Loucy (cell line): ENCODE results near the gene CCDC127.

Source experiments
- H2AFZ ChIP-seq: fragments of 200-600 bp; sonication (generic); 2 replicates; pipeline ENCODE4 v1.6.0; 2016; ENCODE audit warnings: antibody characterized with exemption, mild to moderate bottlenecking, low read length, moderate library complexity
- H3F3A ChIP-seq: fragments of 200-600 bp; 2 replicates; pipeline ENCODE4 v1.6.0; 2016; ENCODE audit warnings: antibody characterized with exemption, low read depth, mild to moderate bottlenecking
- H3K27me3 ChIP-seq: fragments of 200-600 bp; sonication (generic); 2 replicates; pipeline ENCODE4 v1.6.1; 2014; ENCODE audit warnings: low read length, mild to moderate bottlenecking; ENCODE audit not compliant: insufficient read depth, poor library complexity, severe bottlenecking
- H3K36me3 ChIP-seq: fragments of 200-600 bp; sonication (generic); 2 replicates; pipeline ENCODE4 v1.6.1; 2016; ENCODE audit warnings: low read length; ENCODE audit not compliant: insufficient read depth
- H3K4me1 ChIP-seq: fragments of 200-600 bp; sonication (generic); 2 replicates; pipeline ENCODE4 v1.5.1; 2014; ENCODE audit warnings: low read length, mild to moderate bottlenecking; ENCODE audit not compliant: insufficient read depth, poor library complexity, severe bottlenecking
- H3K4me2 ChIP-seq: fragments of 200-600 bp; sonication (generic); 2 replicates; pipeline ENCODE4 v1.6.0; 2014; ENCODE audit warnings: antibody characterized with exemption, low read length, low read depth, mild to moderate bottlenecking; ENCODE audit not compliant: poor library complexity, severe bottlenecking
- H3K4me3 ChIP-seq: fragments of 200-600 bp; sonication (generic); 2 replicates; pipeline ENCODE4 v1.5.1; 2014; ENCODE audit warnings: low read length, mild to moderate bottlenecking, mixed read lengths; ENCODE audit not compliant: poor library complexity, severe bottlenecking
- H3K79me2 ChIP-seq: fragments of 200-600 bp; sonication (generic); 2 replicates; pipeline ENCODE4 v1.6.1; 2014; ENCODE audit warnings: low read length; ENCODE audit not compliant: insufficient read depth
- H3K9ac ChIP-seq: fragments of 200-600 bp; sonication (generic); 2 replicates; pipeline ENCODE4 v1.6.0; 2014; ENCODE audit warnings: mild to moderate bottlenecking, low read depth, low read length, moderate library complexity; ENCODE audit not compliant: poor library complexity, severe bottlenecking
- H3K9me2 ChIP-seq: fragments of 200-600 bp; sonication (generic); replicated peaks from 2 replicates; pipeline ENCODE4 v1.6.1; 2016; ENCODE audit warnings: low read depth, low read length, mixed read lengths
- H3K9me3 ChIP-seq: fragments of 200-600 bp; sonication (generic); 2 replicates; pipeline ENCODE4 v1.6.1; 2014; ENCODE audit warnings: mild to moderate bottlenecking, antibody characterized with exemption, low read length, low read depth; ENCODE audit not compliant: insufficient read depth
- H4K20me1 ChIP-seq: fragments of 200-600 bp; sonication (generic); 2 replicates; pipeline ENCODE4 v1.6.0; 2014; ENCODE audit warnings: antibody characterized with exemption, low read length, mild to moderate bottlenecking; ENCODE audit not compliant: insufficient read depth, poor library complexity, severe bottlenecking
- CTCF ChIP-seq: fragments of 200-600 bp; sonication (generic); conservative IDR thresholded peaks from 2 replicates; pipeline ENCODE4 v1.5.1; 2014; ENCODE audit warnings: mild to moderate bottlenecking, antibody characterized with exemption, low read length
- EZH2phosphoT487 ChIP-seq: fragments of 200-600 bp; IDR thresholded peaks from 2 replicates; pipeline ENCODE4 v1.6.1; 2018; ENCODE audit warnings: antibody characterized with exemption, mild to moderate bottlenecking, moderate library complexity, borderline replicate concordance

CCDC127 gene

GRCh38 chr5:162565-163337, 55.2 kb downstream of the CCDC127 start:
- no peak for TF ChIP-seq CTCF
- TF ChIP-seq EZH2phosphoT487, result no peak
- H3K9ac ChIP-seq, result no peak overlapping the region
- H3F3A ChIP-seq, result no peaks in the 10 kb centered on the region; the same call in 1 of the 2 replicates
- no peaks in the 10 kb centered on the region for H3K79me2 ChIP-seq
- H3K36me3 ChIP-seq, result no peaks in the 10 kb centered on the region
- peak overlapping the region; percentile 49 for H3K4me2 ChIP-seq
- no peaks in the 10 kb centered on the region for H3K9me2 ChIP-seq
- no peak overlapping the region for H2AFZ ChIP-seq
- no peaks in the 10 kb centered on the region for H4K20me1 ChIP-seq
- H3K4me3 ChIP-seq, result no peak overlapping the region
- H3K27me3 ChIP-seq, result no peaks in the 10 kb centered on the region
- peaks cover 35% of the 10 kb centered on the region for H3K4me1 ChIP-seq
- no peaks in the 10 kb centered on the region for H3K9me3 ChIP-seq

GRCh38 chr5:162190-162564, 55.8 kb downstream of the CCDC127 start:
- Histone ChIP-seq H3K9ac (no peak overlapping the region), H3K4me3 (no peak overlapping the region), H3K9me2 (no peaks in the 10 kb centered on the region), H3K4me1 (peaks cover 35% of the 10 kb centered on the region), H4K20me1 (no peaks in the 10 kb centered on the region), H2AFZ (no peak overlapping the region), H3K79me2 (no peaks in the 10 kb centered on the region), H3K4me2 (peak overlapping the region; percentile 49), H3K27me3 (no peaks in the 10 kb centered on the region), H3F3A (no peaks in the 10 kb centered on the region; the same call in 1 of the 2 replicates), H3K36me3 (no peaks in the 10 kb centered on the region), H3K9me3 (no peaks in the 10 kb centered on the region)
- TF ChIP-seq CTCF (no peak), EZH2phosphoT487 (no peak)

GRCh38 chr5:161803-162110, 56.2 kb downstream of the CCDC127 start:
- Histone ChIP-seq H3K27me3 (no peaks in the 10 kb centered on the region), H3K4me2 (no peak overlapping the region), H4K20me1 (no peaks in the 10 kb centered on the region), H3K9me2 (no peaks in the 10 kb centered on the region), H3K4me1 (peaks cover 35% of the 10 kb centered on the region), H3K9ac (no peak overlapping the region), H3K79me2 (no peaks in the 10 kb centered on the region), H3F3A (no peaks in the 10 kb centered on the region; the same call in 1 of the 2 replicates), H3K9me3 (no peaks in the 10 kb centered on the region), H3K4me3 (no peak overlapping the region), H2AFZ (no peak overlapping the region), H3K36me3 (no peaks in the 10 kb centered on the region)
- TF ChIP-seq CTCF (no peak), EZH2phosphoT487 (no peak)
